PC-3 (cell line): ENCODE results near the gene GALNT4. TPM values are rescaled to one million over a fixed set of nuclear protein-coding genes. Genes with fewer than 3 reads are reported as not detected.

ENCODE experiments used
- ATAC-seq: fragments of 200-7000 bp; cut with Tn5 transposase; 2 replicates; pipeline ENCODE4 v1.9.1; 2020; ENCODE audit warnings: mild to moderate bottlenecking, moderate library complexity
- BruUV-seq: library from RNA; stranded (reverse); fragments of 400-500 nt; replicated peaks from 2 replicates; lab custom pipeline; 2021; lab: Mats Ljungman, UMichigan
- CTCF ChIA-PET: fragments of 300-600 bp; sonication (Branson Sonifier 250); formaldehyde crosslinking; loops from one replicate; lab custom pipeline; 2022; ENCODE audit warnings: antibody characterized with exemption; lab: Charles Lee
- POLR2A ChIA-PET: fragments of 300-600 bp; sonication (Branson Sonifier 250); formaldehyde crosslinking; loops from one replicate; lab custom pipeline; 2022; ENCODE audit warnings: antibody characterized with exemption; ENCODE audit not compliant: unreplicated experiment; lab: Charles Lee
- DNase-seq: peaks from one replicate; pipeline ENCODE4 v3.0.0-alpha.2; 2015
- H2AFZ ChIP-seq: fragments of 300-600 bp; sonication (generic); 2 replicates; pipeline ENCODE4 v1.6.0; 2016; ENCODE audit warnings: antibody characterized with exemption, low read length
- H3F3A ChIP-seq: fragments of 300-600 bp; sonication (generic); one replicate; pipeline ENCODE4 v1.6.0; 2017; ENCODE audit warnings: antibody characterized with exemption, low read length, control low read depth, mild to moderate bottlenecking; ENCODE audit not compliant: unreplicated experiment
- H3K27ac ChIP-seq: fragments of 300-600 bp; sonication (generic); 2 replicates; pipeline ENCODE4 v1.5.1; 2016; ENCODE audit warnings: mild to moderate bottlenecking, low read length
- H3K27me3 ChIP-seq: fragments of 300-600 bp; sonication (generic); 2 replicates; pipeline ENCODE4 v1.6.1; 2016; ENCODE audit warnings: low read length, mixed read lengths
- H3K36me3 ChIP-seq: fragments of 300-600 bp; sonication (generic); 2 replicates; pipeline ENCODE4 v1.6.1; 2016; ENCODE audit warnings: low read depth, mixed run types, low read length, mixed read lengths
- H3K4me1 ChIP-seq: fragments of 300-600 bp; sonication (generic); 2 replicates; pipeline ENCODE4 v1.5.1; 2016; ENCODE audit warnings: low read length; ENCODE audit not compliant: insufficient read depth
- H3K4me2 ChIP-seq: fragments of 300-600 bp; sonication (generic); 2 replicates; pipeline ENCODE4 v1.6.0; 2016; ENCODE audit warnings: low read length
- H3K4me3 ChIP-seq: fragments of 300-600 bp; sonication (generic); 2 replicates; pipeline ENCODE4 v1.5.1; 2016; ENCODE audit warnings: mild to moderate bottlenecking, low read length, mixed read lengths
- H3K79me2 ChIP-seq: fragments of 300-600 bp; sonication (generic); 2 replicates; pipeline ENCODE4 v1.6.1; 2017; ENCODE audit warnings: low read length, mixed read lengths
- H3K9ac ChIP-seq: fragments of 300-600 bp; sonication (generic); 2 replicates; pipeline ENCODE4 v1.6.0; 2016; ENCODE audit warnings: mild to moderate bottlenecking, low read length
- H3K9me2 ChIP-seq: fragments of 300-600 bp; sonication (generic); replicated peaks from 2 replicates; pipeline ENCODE4 v1.6.1; 2016; ENCODE audit warnings: mixed run types, low read length, mixed read lengths
- H3K9me3 ChIP-seq: fragments of 300-600 bp; sonication (generic); 2 replicates; pipeline ENCODE4 v1.6.1; 2016; ENCODE audit warnings: low read length, mixed read lengths
- H4K20me1 ChIP-seq: fragments of 300-600 bp; sonication (generic); 2 replicates; pipeline ENCODE4 v1.6.1; 2016; ENCODE audit warnings: low read length, mixed read lengths
- EZH2 ChIP-seq: fragments of 300-600 bp; sonication (generic); IDR thresholded peaks from one replicate; pipeline ENCODE4 v1.6.1; 2017; ENCODE audit warnings: antibody characterized with exemption, mild to moderate bottlenecking, low read length; ENCODE audit not compliant: unreplicated experiment
- EZH2phosphoT487 ChIP-seq: fragments of 300-600 bp; sonication (generic); IDR thresholded peaks from 2 replicates; pipeline ENCODE4 v1.6.1; 2018; ENCODE audit warnings: mild to moderate bottlenecking, antibody characterized with exemption, low read length, borderline replicate concordance
- intact Hi-C: fragments of 100-400 bp; cut with micrococcal nuclease; formaldehyde crosslinking; loops from 2 replicates; pipeline ENCODE4 v1.9.0; 2023
- total RNA-seq: library from RNA; depleted of rRNA; stranded (reverse); fragments of >200 nt; gene quantifications from 2 replicates; pipeline ENCODE4 v1.2.3, GENCODE V29; 2014
- TF ChIP-seq, protein P1 (sequence below): fragments of 300-600 bp; sonication (generic); conservative IDR thresholded peaks from 2 replicates; pipeline ENCODE4 v1.5.1; 2017; ENCODE audit warnings: antibody characterized with exemption, low read depth, mild to moderate bottlenecking, low read length

Gene GALNT4
- total RNA-seq, 1 experiment from 2014 or later = 8.1 TPM

DNA sequence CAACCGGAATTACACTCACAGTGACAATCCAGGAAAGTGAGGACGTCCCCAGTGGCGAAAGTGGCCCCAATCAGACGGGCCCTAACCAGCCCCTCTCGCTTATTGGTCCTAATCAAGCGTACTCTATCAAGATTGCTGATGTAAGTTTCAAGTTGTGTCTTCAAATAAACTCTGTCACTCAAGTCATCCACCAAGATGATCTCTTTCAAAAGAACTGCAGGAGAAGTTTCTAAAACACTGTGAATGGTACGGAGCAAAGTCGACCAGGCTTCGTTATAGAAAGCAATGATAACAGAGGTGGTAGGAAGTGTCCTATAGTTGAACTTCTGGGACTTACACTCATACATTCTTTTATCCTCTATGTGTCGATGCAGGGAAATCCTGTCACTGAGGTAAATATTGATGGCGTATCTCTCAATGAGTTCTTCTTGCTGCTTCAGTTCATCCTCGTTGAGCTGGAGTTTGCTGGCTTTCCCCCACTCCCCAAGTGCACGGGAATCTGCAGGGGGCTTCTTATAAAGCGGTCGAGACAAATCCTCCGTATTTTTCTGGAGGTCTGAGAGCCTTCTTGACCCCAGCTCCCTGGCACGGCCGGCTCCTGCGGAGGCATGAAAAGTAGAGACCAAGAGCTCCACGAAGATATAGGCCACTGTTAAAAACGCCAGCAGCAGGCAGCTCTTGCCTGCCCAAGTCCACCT, 604 bp downstream of the GALNT4 start:
- Histone ChIP-seq H4K20me1 (no peaks in the 10 kb centered on the region), H3K9me3 (no peaks in the 10 kb centered on the region), H3K36me3 (peaks cover 13% of the 10 kb centered on the region; the same call in 1 of the 2 replicates), H3F3A (no peaks in the 10 kb centered on the region), H3K79me2 (peaks cover 71% of the 10 kb centered on the region), H3K27ac (peak overlapping the region; percentile 81), H3K4me2 (peak overlapping the region; percentile 78), H3K9me2 (no peaks in the 10 kb centered on the region), H3K4me1 (peaks cover 55% of the 10 kb centered on the region), H2AFZ (peak overlapping the region; percentile 84), H3K4me3 (peak overlapping the region; percentile 91), H3K27me3 (no peaks in the 10 kb centered on the region), H3K9ac (peak overlapping the region; percentile 81)
- ATAC-seq = no peak
- no peak for DNase-seq
- ChIA-PET POLR2A (no interaction called here), CTCF (interaction anchor here (0.6 kb wide), 1 partner anchor 465 kb away, joined by 4 read pairs; no protein-coding TSS in a partner anchor)
- intact Hi-C loops = loop anchor here (1.0 to 10.0 kb wide), 5 partner anchors 49 to 299 kb away; partner anchors contain the start of gene DUSP6
- BruUV-seq = TSS peak; percentile 52
- TF ChIP-seq, protein P1, sequence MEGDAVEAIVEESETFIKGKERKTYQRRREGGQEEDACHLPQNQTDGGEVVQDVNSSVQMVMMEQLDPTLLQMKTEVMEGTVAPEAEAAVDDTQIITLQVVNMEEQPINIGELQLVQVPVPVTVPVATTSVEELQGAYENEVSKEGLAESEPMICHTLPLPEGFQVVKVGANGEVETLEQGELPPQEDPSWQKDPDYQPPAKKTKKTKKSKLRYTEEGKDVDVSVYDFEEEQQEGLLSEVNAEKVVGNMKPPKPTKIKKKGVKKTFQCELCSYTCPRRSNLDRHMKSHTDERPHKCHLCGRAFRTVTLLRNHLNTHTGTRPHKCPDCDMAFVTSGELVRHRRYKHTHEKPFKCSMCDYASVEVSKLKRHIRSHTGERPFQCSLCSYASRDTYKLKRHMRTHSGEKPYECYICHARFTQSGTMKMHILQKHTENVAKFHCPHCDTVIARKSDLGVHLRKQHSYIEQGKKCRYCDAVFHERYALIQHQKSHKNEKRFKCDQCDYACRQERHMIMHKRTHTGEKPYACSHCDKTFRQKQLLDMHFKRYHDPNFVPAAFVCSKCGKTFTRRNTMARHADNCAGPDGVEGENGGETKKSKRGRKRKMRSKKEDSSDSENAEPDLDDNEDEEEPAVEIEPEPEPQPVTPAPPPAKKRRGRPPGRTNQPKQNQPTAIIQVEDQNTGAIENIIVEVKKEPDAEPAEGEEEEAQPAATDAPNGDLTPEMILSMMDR = no peak
- TF ChIP-seq EZH2phosphoT487 = no peak

DNA sequence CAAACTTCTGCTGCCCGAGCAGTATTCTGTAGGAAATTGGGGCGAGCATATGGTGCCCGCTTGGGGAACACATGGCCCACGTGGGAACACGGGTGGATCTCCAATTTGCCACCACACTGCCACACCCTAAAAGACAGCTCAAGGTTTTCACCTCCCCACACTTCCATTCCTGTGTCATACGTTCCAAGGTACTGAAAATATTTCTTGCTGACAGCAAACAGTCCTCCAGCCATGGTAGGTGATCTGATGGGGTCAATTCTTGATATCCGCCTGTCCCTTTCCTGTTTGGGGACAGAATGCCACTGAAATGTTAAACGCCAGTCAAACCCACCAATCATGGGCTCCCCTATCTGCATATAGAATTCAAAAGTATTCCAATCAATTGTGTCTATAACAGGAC, 1.2 kb downstream of the GALNT4 start:
- peak overlapping the region; percentile 91 for H3K4me3 ChIP-seq
- intact Hi-C loops = loop anchor here (5.0 to 10.0 kb wide), 2 partner anchors 151 to 299 kb away; no protein-coding TSS in a partner anchor
- peak overlapping the region; percentile 81 for H3K9ac ChIP-seq
- H3K9me3 ChIP-seq = no peaks in the 10 kb centered on the region
- no peaks in the 10 kb centered on the region for H3F3A ChIP-seq
- no TSS peak for BruUV-seq
- TF ChIP-seq, protein P1 = no peak
- no peak for TF ChIP-seq EZH2
- no peak for TF ChIP-seq EZH2phosphoT487
- no peak for ATAC-seq
- H3K27ac ChIP-seq = no peak overlapping the region
- peak overlapping the region; percentile 78 for H3K4me2 ChIP-seq
- H3K36me3 ChIP-seq = peaks cover 13% of the 10 kb centered on the region; the same call in 1 of the 2 replicates
- no peak for DNase-seq
- no peaks in the 10 kb centered on the region for H3K9me2 ChIP-seq
- H4K20me1 ChIP-seq = no peaks in the 10 kb centered on the region
- ChIA-PET POLR2A (no interaction called here), CTCF (no interaction called here)
- no peak overlapping the region for H2AFZ ChIP-seq
- no peaks in the 10 kb centered on the region for H3K27me3 ChIP-seq
- H3K79me2 ChIP-seq = peaks cover 77% of the 10 kb centered on the region
- peaks cover 61% of the 10 kb centered on the region for H3K4me1 ChIP-seq
